NCI-H1417 treated with DMSO at 0.1 percent for 48 hours (cell line): ENCODE results near the gene AFG1L.
"Not testable (repeated sequence)": the region's sequence is repeated elsewhere in the genome, so short reads cannot be mapped to it uniquely, and the experiment has no call there.

Experiments used
- DNase-seq: peaks from one replicate; lab custom pipeline; 2025; lab: John Stamatoyannopoulos, UW

AFG1L gene

GRCh38 chr6:108353853-108354252 is 59.0 kb downstream of the AFG1L start:
- DNase-seq, result no peak

GRCh38 chr6:108355120-108355519 is 60.3 kb downstream of the AFG1L start:
- no peak for DNase-seq

- no peak for DNase-seq
Observed at GRCh38 chr6:108355890-108356289, 61.0 kb downstream of the AFG1L start.

DNA sequence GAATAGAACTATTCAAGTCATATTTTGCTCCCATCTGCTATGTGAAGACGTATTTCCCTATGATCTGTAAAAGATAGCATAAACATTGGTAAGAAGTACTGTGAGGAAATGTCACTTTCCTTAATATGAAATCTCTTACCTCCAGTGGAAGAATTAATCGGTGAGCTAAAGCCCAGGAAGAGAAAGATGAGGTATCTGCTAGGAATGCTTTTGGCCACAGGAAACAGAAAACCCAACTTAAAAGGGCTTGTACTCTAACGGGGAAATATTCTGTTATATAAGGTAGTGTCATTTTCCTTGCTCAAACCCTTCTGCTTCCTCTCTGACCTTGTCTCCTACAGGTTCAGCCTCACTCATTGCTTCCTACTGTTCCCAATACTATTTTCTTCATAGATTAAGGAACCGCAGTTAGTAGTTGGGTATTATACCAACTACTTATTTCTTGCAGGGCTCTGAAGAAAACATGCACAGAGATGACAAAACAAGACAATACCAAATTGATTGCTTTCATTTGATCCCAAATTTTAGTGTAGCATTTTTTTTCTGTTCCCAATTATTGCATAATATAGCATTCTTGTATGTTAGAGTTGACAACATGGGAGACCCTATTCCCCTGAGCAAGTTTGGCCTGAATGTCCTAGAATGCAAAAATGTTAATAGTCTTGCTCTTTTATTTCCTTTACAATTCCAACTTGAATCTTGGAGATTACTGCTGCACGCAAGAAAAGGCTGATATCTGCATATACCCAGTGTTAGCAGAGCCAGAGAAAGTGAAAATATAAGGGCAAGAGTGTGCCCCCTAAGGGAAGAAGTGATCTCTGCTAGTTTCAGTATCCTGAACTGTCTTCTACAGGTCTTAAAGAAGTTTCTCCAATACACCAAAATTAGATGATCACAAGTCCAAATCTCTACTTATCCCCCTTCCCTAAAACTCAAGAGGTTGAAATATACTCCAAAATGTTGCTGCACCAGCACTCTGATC is 65.3 kb downstream of the AFG1L start:
- no peak for DNase-seq

- no peak for DNase-seq
Observed at GRCh38 chr6:108360919-108361311, 66.1 kb downstream of the AFG1L start.

GRCh38 chr6:108361312-108361932 is 66.6 kb downstream of the AFG1L start:
- no peak for DNase-seq

DNA sequence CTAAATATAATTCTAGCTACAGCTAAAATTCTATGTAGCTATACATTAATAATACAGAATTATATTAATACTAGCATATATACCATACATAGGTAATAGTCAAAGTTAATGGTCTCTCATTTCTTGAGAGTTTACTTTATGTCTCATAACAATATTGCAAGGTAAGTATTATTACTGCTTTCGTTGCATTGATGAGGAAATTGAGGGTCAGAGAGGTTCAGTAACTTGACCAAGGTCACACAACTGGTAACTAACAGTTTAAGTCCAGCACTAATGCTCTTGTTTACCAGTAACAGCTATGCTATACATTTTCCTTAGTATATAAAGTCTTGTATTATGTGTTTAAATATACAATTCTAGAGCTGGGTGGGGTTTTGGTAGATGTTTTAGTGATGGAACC is 67.6 kb downstream of the AFG1L start:
- DNase-seq, result no peak

GRCh38 chr6:108363113-108363512 is 68.3 kb downstream of the AFG1L start:
- no peak for DNase-seq

GRCh38 chr6:108363889-108364313 is 69.0 kb downstream of the AFG1L start:
- DNase-seq, result no peak

DNA sequence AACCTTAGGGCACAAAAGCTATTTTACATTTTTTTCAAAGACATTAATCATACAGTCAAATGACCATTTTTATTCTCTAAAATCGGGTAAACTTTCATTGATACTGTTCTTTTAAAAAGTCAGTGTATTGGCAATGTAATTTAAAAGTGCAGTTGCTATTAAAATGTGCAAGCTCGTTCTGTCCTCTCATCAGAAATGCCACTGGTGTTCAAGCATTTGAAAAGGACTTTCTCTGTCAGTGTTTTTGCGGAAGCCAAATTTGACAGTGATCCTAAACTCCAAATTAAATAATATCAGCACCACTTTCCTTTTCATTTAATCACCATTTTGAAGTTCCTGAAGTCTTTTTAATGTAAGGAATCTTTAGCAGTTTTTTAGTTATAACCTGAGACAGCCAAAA is 69.6 kb downstream of the AFG1L start:
- no peak for DNase-seq

- no peak for DNase-seq
Observed at GRCh38 chr6:108365478-108365877, 70.6 kb downstream of the AFG1L start.

- no peak for DNase-seq
Observed at GRCh38 chr6:108366236-108366635, 71.4 kb downstream of the AFG1L start.

GRCh38 chr6:108368431-108369030 is 73.7 kb downstream of the AFG1L start:
- DNase-seq, result no peak

DNA sequence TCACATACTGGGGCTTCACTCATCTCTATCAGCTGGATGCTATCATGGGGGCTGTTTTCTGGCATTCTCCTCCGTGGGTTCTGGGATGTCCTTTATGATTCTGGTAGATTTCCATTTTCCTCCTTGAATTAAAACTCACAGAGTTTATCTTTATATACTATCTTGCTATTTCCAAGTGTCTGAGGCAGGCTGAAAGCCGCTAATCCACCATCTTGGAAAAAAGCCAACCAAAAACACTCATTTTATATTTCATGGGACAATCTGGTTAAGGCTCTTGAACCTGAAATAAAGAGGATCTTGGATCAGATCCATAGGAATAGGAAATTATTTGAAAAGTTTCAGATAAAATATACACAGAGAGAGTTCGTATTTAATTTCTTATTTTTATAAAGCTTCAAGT is 86.0 kb downstream of the AFG1L start:
- no peak for DNase-seq

- no peak for DNase-seq
Observed at GRCh38 chr6:108383981-108384380, 89.1 kb downstream of the AFG1L start.

- not testable (repeated sequence) for DNase-seq
Observed at GRCh38 chr6:108389190-108389589, 94.3 kb downstream of the AFG1L start.

GRCh38 chr6:108395297-108395696 is 100.4 kb downstream of the AFG1L start:
- no peak for DNase-seq

- no peak for DNase-seq
Observed at GRCh38 chr6:108403236-108403635, 108.4 kb downstream of the AFG1L start.

DNA sequence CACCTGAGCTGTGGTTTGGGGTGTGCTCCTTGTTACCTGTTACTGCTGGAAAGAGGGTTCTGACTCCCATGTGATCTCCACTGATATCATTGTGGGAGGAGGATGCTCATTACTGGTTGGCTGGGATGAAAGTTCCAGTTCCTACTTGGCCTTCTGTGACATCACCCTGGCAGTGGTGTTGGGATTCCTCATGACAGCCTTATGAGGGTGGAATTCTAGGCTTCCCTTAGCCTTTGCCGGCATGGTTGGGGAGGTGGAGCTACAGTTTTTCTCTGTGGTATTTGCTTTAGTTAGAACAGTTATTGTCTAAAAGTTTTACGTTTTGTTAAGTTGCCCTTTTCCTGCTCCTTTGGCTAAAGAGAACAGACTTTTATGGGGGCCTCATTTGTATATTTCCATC is 112.1 kb downstream of the AFG1L start:
- no peak for DNase-seq

DNA sequence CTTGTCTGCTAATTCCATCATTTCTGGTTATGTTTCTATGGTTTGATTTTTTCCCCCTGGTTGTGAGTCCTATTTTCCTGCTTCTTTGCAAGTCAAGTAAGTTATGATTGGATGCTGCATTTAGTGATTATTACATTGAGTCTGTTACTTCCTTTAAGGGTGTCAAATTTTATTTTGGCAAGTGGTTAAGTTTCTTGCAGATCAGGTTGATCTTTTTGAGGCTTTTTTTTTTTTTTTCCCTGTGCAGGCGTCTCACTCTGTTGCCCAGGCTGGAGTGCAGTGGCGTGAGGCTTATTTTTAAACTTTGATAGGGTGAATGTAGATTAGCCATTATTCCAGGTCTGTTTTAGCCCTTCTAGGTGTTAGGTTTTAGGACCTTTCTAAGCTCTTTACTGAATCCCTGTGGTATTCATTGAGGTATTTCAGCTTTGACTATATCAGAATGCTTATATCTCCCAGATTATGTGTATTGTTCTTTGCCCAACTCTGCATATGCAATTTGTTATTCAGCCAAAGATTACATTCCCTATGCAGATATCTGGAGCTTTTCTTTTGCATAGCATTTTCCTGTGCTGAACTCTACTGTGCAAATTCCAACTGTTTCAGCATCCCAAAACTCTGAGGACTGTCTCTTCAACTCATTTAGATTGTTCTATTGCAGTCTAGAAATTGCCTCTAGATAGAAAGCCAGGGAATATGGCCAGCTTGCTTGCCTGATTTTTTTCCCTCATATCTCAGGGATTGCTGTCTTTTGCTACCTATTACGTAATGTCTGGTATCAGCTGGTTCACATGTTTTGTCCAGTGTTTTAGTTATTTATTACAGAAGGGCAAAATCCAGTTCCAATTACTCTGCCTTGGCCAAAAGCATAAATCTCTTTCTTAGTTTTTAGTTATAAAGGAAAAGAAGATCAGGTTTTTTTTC is 113.3 kb downstream of the AFG1L start:
- no peak for DNase-seq

GRCh38 chr6:108408861-108409260 is 114.0 kb downstream of the AFG1L start:
- no peak for DNase-seq
